HG03135 (cell line): ENCODE measurements around the gene FLOT2.
"Not testable (repeated sequence)": the region's sequence is repeated elsewhere in the genome, so short reads cannot be mapped to it uniquely, and the experiment has no call there.

Experiments used
- ATAC-seq: cut with Tn5 transposase; IDR thresholded peaks from one replicate; pipeline ENCODE4 v1.9.1; 2021; ENCODE audit warnings: mild to moderate bottlenecking, moderate library complexity; ENCODE audit not compliant: unreplicated experiment

FLOT2 gene

GRCh38 chr17:28896884-28897768, at the start of gene FLOT2:
FLOT2 (minus strand) TSS chr17:28897733; CDS start chr17:28897574, 159 bp downstream.
- no peak for ATAC-seq

GRCh38 chr17:28946239-28946638, 48.7 kb upstream of the FLOT2 start:
- ATAC-seq = no peak

GRCh38 chr17:28944862-28945741, 47.6 kb upstream of the FLOT2 start:
- ATAC-seq = no peak

- ATAC-seq = no peak
These were observed 46.8 kb upstream of the FLOT2 start for GRCh38 chr17:28944343-28944742.

GRCh38 chr17:28942925-28943324, 45.4 kb upstream of the FLOT2 start:
- no peak for ATAC-seq

GRCh38 chr17:28941251-28941650, 43.7 kb upstream of the FLOT2 start:
- ATAC-seq = no peak

- no peak for ATAC-seq
These were observed 43.1 kb upstream of the FLOT2 start for GRCh38 chr17:28940675-28941074.

GRCh38 chr17:28940142-28940541, 42.6 kb upstream of the FLOT2 start:
- ATAC-seq = no peak

- no peak for ATAC-seq
These were observed 41.0 kb upstream of the FLOT2 start for GRCh38 chr17:28938552-28938951.

- ATAC-seq = no peak
These were observed 39.7 kb upstream of the FLOT2 start for GRCh38 chr17:28937044-28937729.

GRCh38 chr17:28935744-28936460, 38.4 kb upstream of the FLOT2 start:
- no peak for ATAC-seq

- ATAC-seq = not testable (repeated sequence)
These were observed 37.0 kb upstream of the FLOT2 start for GRCh38 chr17:28934508-28934907.

GRCh38 chr17:28929787-28930186, 32.3 kb upstream of the FLOT2 start:
- ATAC-seq = no peak

GRCh38 chr17:28928061-28928460, 30.5 kb upstream of the FLOT2 start:
- ATAC-seq = no peak

- ATAC-seq = no peak
These were observed 29.3 kb upstream of the FLOT2 start for GRCh38 chr17:28926786-28927185.

GRCh38 chr17:28926366-28926765, 28.8 kb upstream of the FLOT2 start:
- ATAC-seq = no peak

GRCh38 chr17:28925912-28926365, 28.4 kb upstream of the FLOT2 start:
- ATAC-seq = peak; percentile 63

GRCh38 chr17:28920201-28920600, 22.7 kb upstream of the FLOT2 start:
- no peak for ATAC-seq

GRCh38 chr17:28918295-28918694, 20.8 kb upstream of the FLOT2 start:
- no peak for ATAC-seq

GRCh38 chr17:28917465-28917864, 19.9 kb upstream of the FLOT2 start:
- no peak for ATAC-seq
